ENCODE data around the gene PHF1.

PHF1 gene

DNA sequence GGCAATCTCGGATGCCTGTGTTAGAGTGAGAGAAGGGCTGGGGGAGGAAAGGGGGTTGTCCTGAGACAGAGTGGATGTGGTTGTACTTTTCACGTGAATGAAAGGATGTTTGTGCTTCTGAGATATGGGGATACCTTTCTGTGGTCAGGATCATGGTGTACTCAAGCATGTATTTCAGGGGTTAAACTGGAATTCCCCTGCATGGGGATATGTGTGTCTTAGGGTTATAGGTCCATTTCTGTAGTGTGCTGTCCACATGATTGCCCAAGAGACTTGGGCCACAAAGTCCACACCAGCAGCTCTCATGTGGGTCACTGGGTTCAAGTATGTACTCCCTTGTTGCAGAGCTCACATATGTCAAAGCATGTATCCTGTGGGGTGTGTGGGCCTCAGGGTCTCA is 19.5 kb downstream of the PHF1 start:
- peak overlapping the region; percentile 91 for H3K4me3 Mint-ChIP-seq
- peak overlapping the region; percentile 41 for H3K27ac Mint-ChIP-seq
- ATAC-seq (no peak), DNase-seq (no peak)
- H3K36me3 Mint-ChIP-seq (ENCODE audit: low read depth), result peaks cover 10% of the 10 kb centered on the region
- peaks cover 68% of the 10 kb centered on the region for H3K4me1 Mint-ChIP-seq
- H3K9me3 Mint-ChIP-seq, result no peaks in the 10 kb centered on the region
- no peaks in the 10 kb centered on the region for H3K27me3 Mint-ChIP-seq

DNA sequence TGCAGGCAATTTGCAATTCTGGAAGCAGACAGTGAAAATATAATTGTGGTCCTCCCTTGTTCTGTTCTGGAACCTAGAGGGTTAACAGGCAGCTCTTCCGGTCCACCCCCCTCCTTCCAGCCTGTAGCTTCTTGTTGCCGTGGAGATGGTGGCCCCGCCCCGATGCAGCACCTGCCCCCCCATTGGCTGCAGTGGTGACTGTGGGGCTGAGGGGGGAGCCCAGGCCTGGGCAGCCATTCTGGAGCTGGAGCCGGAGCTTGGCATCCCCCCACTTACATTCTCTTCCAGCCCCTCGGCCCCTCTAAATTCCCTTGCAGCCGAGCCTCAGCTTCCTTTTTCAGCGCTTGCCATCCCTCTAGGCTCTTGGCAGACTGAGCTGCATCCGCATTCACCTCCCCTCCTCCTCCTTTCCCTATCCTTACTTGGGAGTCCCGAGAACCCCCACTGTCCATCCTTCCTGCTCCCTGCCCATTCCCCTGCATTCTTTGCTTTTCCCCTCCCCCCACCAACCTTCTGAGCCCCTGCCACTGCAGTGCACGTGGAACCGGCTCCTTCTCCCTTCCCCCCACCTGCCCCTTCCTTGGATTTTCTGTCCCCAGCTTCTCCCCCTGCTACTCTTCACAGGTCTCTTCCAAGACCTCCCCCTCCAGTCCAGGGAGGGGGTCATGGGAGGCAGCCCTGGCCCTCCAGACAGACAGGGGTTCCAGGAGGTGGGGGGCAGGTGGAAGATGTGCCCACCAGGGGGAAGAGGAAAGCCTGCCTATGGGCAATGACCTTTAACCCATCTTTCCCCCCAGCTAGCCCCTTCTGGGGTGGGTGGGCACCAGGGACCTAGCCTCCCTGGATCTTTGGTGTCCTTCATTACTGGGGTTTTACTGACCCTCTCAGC is 20.4 kb downstream of the PHF1 start:
- Mint-ChIP-seq H3K27me3 (no peaks in the 10 kb centered on the region), H3K4me3 (peak overlapping the region; percentile 91), H3K36me3 (ENCODE audit: low read depth) (peaks cover 16% of the 10 kb centered on the region), H3K4me1 (peaks cover 64% of the 10 kb centered on the region), H3K9me3 (no peaks in the 10 kb centered on the region), H3K27ac (peak overlapping the region; percentile 41)
- ATAC-seq (peak; percentile 72), DNase-seq (peak; percentile 84)

DNA sequence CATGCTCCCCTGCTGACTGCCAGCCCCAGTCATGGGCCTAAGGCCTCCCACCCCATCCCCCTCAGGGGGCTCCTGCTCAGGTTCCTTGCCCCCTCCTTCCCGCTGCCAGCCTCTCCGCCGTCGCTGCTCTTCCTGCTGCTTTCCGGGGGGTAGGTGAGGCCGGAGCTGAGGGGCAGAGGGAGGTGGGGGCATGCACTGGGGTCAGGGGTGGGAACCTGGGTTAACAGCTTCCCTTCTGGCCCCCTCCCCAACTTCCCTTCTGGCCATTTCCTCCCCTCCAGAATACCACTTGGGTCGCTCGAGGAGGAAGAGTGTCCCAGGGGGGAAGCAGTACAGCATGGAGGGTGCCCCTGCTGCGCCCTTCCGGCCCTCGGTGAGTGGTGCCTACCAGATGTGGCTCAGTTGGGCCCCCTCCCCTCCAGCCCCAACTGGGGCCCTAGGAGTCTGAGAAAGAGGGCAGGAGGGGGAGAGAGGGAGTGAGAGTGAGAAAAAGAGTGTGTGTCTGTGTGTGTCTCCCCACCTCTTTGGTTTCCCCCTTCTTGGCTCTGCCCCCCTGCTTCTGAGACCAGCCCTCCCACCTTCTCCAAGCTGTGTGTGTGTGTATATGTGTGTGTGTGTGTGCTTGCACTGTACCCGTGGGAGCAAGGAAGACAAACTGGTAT is 21.2 kb downstream of the PHF1 start:
- no peaks in the 10 kb centered on the region for H3K9me3 Mint-ChIP-seq
- no peak for DNase-seq
- H3K4me3 Mint-ChIP-seq, result peak overlapping the region; percentile 91
- peak overlapping the region; percentile 24 for H3K27ac Mint-ChIP-seq
- H3K27me3 Mint-ChIP-seq, result no peaks in the 10 kb centered on the region
- H3K36me3 Mint-ChIP-seq (ENCODE audit: low read depth), result peaks cover 22% of the 10 kb centered on the region
- H3K4me1 Mint-ChIP-seq, result peaks cover 59% of the 10 kb centered on the region
- no peak for ATAC-seq

DNA sequence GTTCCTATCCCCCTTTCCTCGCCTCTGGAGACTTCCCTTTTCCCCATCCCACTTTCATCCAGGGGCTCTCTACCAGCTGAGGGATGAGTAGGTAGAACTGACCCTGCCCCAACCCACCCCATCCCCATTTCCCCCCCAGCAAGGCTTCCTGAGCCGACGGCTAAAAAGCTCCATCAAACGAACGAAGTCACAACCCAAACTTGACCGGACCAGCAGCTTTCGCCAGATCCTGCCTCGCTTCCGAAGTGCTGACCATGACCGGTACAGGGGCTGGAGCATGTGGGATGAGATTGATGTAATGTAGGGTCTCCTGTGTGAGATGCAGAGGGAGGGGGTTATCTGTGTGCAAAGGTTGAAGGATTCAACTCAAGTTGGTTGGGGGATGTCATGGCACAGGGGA is 21.7 kb downstream of the PHF1 start:
- DNase-seq (no peak), ATAC-seq (no peak)
- Mint-ChIP-seq H3K4me3 (peak overlapping the region; percentile 91), H3K27ac (peak overlapping the region; percentile 24), H3K9me3 (no peaks in the 10 kb centered on the region), H3K27me3 (no peaks in the 10 kb centered on the region), H3K4me1 (peaks cover 54% of the 10 kb centered on the region), H3K36me3 (ENCODE audit: low read depth) (peaks cover 27% of the 10 kb centered on the region)

DNA sequence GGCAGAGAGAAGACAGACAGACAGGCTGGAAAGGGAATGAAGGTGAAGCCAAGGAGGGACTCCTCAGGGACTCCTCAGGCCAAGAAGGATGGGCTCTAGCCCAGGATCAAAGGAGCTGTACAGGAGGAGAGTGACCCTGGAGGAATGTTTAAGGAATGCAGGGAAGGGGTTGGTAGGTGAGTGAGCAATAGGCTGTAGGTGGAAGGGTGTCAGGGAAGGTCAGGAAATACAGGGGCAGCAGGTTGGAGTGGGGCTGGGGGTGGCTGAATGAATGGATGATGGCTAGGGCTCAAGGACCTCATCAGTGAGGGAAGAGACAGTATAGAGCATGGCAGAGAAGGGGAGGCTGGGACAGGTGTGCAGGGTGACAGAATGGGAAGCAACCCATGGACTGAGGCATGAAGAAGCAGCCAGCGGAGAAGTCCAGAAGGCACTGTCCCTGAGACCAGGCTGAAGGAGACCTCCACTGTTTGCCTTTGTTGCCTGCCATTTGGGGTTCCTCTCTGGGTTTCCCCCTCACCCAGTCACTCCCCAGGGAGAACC is 22.3 kb downstream of the PHF1 start:
- Mint-ChIP-seq H3K9me3 (no peaks in the 10 kb centered on the region), H3K4me1 (peaks cover 54% of the 10 kb centered on the region), H3K27ac (peak overlapping the region; percentile 24), H3K36me3 (ENCODE audit: low read depth) (peaks cover 28% of the 10 kb centered on the region), H3K27me3 (no peaks in the 10 kb centered on the region), H3K4me3 (peak overlapping the region; percentile 91)
- ATAC-seq (no peak), DNase-seq (no peak)

DNA sequence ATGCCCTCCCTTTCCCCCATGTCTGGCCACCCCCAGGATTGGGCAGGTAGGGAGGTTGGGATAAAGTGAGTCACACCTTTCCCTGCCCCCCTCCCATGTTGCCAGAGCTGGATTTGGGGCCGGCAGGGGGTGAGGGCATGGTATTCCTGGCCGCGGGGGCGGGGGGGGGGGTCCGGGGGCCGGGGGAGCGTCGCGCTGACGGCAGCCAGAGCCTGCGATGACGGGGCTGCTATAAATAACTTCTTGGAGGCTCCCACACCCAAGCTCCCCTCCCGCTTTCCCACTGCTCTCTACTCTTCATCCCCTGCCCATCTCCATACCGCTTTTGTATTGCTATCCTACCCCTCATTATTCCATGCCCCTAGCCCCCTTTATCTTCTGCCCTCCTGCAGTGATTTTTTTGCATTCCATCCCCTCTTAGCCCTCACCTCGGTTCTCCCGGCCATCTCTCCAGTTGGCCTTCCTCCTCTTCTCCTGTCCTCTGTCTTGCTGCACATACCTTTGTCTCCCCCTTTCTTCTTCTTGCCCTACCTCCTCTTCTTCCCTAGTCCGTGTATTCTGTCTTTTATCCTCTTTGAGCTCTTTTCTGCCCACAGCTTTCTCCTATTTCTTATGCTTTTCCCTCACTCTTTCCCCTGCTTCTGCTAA is 22.9 kb downstream of the PHF1 start:
- Mint-ChIP-seq H3K4me1 (peaks cover 48% of the 10 kb centered on the region), H3K36me3 (ENCODE audit: low read depth) (peaks cover 32% of the 10 kb centered on the region), H3K9me3 (no peaks in the 10 kb centered on the region), H3K27ac (no peak overlapping the region), H3K4me3 (no peak overlapping the region), H3K27me3 (no peaks in the 10 kb centered on the region)
- no peak for ATAC-seq
- no peak for DNase-seq

DNA sequence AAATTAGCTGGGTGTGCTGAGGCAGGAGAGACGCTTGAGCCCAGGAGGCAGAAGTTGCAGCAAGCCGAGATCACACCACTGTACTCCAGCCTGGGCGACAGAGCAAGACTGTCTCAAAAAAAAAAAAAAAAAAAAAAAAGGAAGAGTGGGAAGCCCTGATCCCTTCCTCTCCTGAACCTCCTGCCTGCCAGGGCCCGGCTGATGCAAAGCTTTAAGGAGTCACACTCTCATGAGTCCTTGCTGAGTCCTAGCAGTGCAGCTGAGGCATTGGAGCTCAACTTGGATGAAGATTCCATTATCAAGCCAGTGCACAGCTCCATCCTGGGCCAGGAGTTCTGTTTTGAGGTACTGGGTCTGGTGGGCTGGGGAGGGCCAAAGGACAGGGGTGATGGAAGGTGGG is 24.1 kb downstream of the PHF1 start:
- ATAC-seq (no peak), DNase-seq (no peak)
- Mint-ChIP-seq H3K27me3 (no peaks in the 10 kb centered on the region), H3K4me3 (no peak overlapping the region), H3K27ac (no peak overlapping the region), H3K4me1 (peaks cover 38% of the 10 kb centered on the region), H3K36me3 (ENCODE audit: low read depth) (peaks cover 32% of the 10 kb centered on the region), H3K9me3 (no peaks in the 10 kb centered on the region)

DNA sequence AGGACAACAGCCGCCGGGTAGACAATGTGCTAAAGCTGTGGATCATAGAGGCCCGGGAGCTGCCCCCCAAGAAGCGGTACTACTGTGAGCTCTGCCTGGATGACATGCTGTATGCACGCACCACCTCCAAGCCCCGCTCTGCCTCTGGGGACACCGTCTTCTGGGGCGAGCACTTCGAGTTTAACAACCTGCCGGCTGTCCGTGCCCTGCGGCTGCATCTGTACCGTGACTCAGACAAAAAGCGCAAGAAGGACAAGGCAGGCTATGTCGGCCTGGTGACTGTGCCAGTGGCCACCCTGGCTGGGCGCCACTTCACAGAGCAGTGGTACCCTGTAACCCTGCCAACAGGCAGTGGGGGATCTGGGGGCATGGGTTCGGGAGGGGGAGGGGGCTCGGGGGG is 26.9 kb downstream of the PHF1 start:
- Mint-ChIP-seq H3K36me3 (ENCODE audit: low read depth) (peaks cover 36% of the 10 kb centered on the region), H3K27me3 (no peaks in the 10 kb centered on the region), H3K4me3 (no peak overlapping the region), H3K4me1 (peaks cover 13% of the 10 kb centered on the region), H3K27ac (no peak overlapping the region), H3K9me3 (no peaks in the 10 kb centered on the region)
- DNase-seq, result no peak
- no peak for ATAC-seq

DNA sequence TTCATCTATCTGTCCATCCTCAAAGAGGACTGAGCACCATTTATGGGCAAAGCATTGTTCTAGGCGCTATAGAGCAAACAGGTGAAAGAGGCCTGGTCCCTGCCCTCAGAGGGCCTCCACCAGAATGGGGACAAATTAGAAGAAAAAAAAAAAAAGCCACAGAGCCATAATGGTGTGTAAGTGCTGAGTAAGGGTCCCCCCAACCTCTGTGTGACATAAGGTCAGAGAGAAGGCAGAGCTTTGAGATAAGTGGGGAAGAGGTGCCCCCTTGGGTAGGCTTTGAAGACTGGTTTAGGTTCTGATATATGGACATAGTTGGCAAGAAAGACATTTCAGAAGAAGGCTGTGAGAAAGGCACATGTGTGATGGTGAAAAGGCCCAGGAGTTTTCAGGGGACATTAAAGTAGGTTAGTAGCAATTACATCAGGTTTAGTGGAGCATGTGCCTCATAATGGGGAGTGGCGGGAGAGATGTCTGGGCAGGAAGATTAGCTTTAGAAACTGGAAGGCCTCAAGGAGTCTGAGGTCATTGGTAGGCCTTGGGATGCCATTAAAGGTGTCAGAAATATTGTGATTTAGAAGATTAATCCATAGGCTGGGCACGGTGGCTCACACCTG is 28.3 kb downstream of the PHF1 start:
- Mint-ChIP-seq H3K36me3 (ENCODE audit: low read depth) (peaks cover 31% of the 10 kb centered on the region), H3K27ac (no peak overlapping the region)

DNA sequence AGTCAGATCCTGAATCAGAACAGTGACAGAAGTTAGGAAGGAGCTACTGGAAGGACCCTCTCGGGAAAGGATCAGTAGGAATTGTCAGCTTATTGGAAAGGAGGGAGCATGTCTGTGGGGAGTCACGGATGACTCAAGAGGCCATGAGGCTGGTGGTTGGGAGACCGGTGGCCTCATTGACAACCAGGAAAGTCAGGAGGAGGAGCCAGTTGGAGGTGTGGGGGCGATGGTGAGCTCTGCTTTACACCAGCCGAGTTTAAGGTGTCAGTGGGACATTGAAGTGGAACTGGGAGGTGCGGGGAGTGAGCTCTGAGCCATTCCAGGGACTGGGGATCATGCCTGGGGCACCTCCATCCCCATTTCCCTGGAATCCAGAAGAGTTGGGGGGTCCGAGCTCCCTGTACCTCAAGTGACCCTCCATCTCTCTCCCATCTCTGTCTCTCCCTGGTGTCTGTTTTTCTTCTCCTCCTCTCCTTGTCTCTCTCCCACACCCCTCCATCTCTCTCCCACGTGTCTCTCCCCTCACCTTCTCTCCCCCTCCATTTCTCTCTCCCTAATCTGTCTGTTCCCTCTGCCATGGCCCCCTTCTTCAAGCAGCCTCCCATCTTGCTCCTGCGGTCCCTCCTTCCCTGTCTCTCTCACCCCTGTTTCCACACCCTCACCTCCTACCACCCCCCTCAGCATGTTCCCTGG is 29.3 kb downstream of the PHF1 start:
- Mint-ChIP-seq H3K27ac (peak overlapping the region; percentile 20), H3K4me3 (no peak overlapping the region), H3K27me3 (no peaks in the 10 kb centered on the region), H3K36me3 (ENCODE audit: low read depth) (peaks cover 30% of the 10 kb centered on the region), H3K4me1 (peaks cover 3% of the 10 kb centered on the region), H3K9me3 (no peaks in the 10 kb centered on the region)
- DNase-seq, result no peak
- ATAC-seq, result no peak

More for the DNA sequence above, 28.3 kb downstream of the PHF1 start:
- DNase-seq, result no peak
- no peak for ATAC-seq
- no peak overlapping the region for H3K4me3 Mint-ChIP-seq
- H3K9me3 Mint-ChIP-seq, result no peaks in the 10 kb centered on the region
- no peaks in the 10 kb centered on the region for H3K27me3 Mint-ChIP-seq
- peaks cover 3% of the 10 kb centered on the region for H3K4me1 Mint-ChIP-seq

DNA sequence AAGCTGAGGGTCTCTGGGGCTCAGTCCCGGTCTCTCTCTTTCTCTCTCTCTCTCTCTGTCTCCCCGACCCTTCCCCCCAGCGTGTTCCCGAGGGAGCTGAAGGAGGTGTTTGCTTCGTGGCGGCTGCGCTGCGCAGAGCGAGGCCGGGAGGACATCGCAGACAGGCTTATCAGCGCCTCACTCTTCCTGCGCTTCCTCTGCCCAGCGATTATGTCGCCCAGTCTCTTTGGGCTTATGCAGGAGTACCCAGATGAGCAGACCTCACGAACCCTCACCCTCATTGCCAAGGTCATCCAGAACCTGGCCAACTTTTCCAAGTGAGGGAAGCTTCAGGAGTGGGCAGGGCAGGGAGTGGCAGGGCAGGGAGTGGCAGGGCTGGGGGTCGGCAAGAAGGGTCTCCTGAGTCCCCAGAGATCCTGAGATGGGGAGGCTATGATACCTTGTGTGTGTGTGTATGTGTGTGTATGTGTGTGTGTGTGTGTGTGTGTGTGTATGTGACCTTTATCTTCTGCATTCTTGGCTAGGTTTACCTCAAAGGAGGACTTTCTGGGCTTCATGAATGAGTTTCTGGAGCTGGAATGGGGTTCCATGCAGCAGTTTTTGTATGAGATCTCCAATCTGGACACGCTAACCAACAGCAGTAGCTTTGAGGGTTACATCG is 30.0 kb downstream of the PHF1 start:
- H3K9me3 Mint-ChIP-seq, result no peaks in the 10 kb centered on the region

DNA sequence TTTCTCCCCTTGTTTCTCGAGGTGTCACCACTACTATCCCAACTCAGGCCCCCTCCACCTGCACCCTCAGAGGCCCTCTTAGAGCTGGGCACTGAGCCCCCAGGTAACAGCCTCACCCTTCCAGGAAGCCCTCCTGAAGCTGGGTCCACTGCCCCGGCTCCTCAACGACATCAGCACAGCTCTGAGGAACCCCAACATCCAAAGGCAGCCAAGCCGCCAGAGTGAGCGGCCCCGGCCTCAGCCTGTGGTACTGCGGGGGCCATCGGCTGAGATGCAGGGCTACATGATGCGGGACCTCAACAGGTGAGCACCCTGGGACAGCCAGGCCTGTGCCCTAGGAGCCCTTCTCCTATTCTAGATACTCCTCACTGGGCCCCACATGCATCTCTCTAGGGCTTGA is 30.6 kb downstream of the PHF1 start:
- DNase-seq, result no peak
- peaks cover 25% of the 10 kb centered on the region for H3K36me3 Mint-ChIP-seq (ENCODE audit: low read depth)
- H3K27ac Mint-ChIP-seq, result no peak overlapping the region

More for the DNA sequence above, 30.0 kb downstream of the PHF1 start:
- Mint-ChIP-seq H3K27ac (no peak overlapping the region), H3K4me1 (peaks cover 3% of the 10 kb centered on the region), H3K27me3 (no peaks in the 10 kb centered on the region), H3K36me3 (ENCODE audit: low read depth) (peaks cover 28% of the 10 kb centered on the region), H3K4me3 (no peak overlapping the region)
- ATAC-seq (no peak), DNase-seq (no peak)

DNA sequence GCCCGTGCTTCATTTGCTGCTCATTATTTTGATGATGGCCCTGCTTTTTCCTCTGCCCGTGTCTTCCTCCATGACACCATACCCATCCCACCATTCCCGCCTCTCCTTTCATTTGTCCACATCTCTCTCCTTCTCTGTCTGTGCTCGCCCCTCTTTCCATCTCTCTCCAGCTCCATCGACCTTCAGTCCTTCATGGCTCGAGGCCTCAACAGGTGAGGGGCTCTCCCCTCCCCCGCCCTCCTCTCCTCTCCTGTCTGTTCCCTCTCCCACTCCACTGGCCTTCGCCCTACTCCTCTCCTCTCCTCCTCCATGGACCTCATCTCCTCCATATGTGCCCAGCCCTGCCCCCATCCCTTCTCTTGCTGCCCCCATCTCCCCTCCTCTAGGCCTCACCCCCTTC is 31.5 kb downstream of the PHF1 start:
- Mint-ChIP-seq H3K27ac (no peak overlapping the region), H3K9me3 (no peaks in the 10 kb centered on the region), H3K27me3 (no peaks in the 10 kb centered on the region), H3K4me1 (peaks cover 3% of the 10 kb centered on the region), H3K4me3 (no peak overlapping the region), H3K36me3 (ENCODE audit: low read depth) (peaks cover 20% of the 10 kb centered on the region)
- no peak for DNase-seq
- ATAC-seq, result no peak

More for the DNA sequence above, 30.6 kb downstream of the PHF1 start:
- H3K27me3 Mint-ChIP-seq, result no peaks in the 10 kb centered on the region
- H3K4me3 Mint-ChIP-seq, result no peak overlapping the region
- H3K4me1 Mint-ChIP-seq, result peaks cover 3% of the 10 kb centered on the region
- ATAC-seq, result no peak
- no peaks in the 10 kb centered on the region for H3K9me3 Mint-ChIP-seq

All from activated naive CD8-positive, alpha-beta T cell treated with anti-CD3 and anti-CD28 coated beads, Interleukin-2, amount 50 U/mL, for 24 hours (primary cell).